GM23338 (cell line): Measurements from ENCODE around the gene C15orf62. TPM values are rescaled to one million over a fixed set of nuclear protein-coding genes. Genes with fewer than 3 reads are reported as not detected.
A peak's percentile ranks its signal among the peaks of the same experiment; 100 is the strongest.

Experiments used
- ATAC-seq: fragments of 200-7000 bp; cut with Tn5 transposase; 3 replicates; pipeline ENCODE4 v1.9.1; 2020
- DNase-seq: peaks from one replicate; pipeline ENCODE4 v3.0.0-alpha.2; 2015; ENCODE audit warnings: low spot score
- H2AFZ ChIP-seq: fragments of 200-600 bp; sonication (generic); 2 replicates; pipeline ENCODE4 v1.8.0; 2016; ENCODE audit warnings: antibody characterized with exemption, mild to moderate bottlenecking, moderate library complexity
- H3F3A ChIP-seq: fragments of 200-600 bp; sonication (generic); replicated peaks from 2 replicates; pipeline ENCODE4 v1.8.0; 2017; ENCODE audit warnings: antibody characterized with exemption, mixed run types, low read depth
- H3K27ac ChIP-seq: fragments of 200-600 bp; sonication (generic); 2 replicates; pipeline ENCODE4 v1.6.1; 2016; ENCODE audit warnings: low read depth
- H3K27me3 ChIP-seq: fragments of 200-600 bp; sonication (generic); 2 replicates; pipeline ENCODE4 v1.8.0; 2016; ENCODE audit warnings: mild to moderate bottlenecking, mixed run types, moderate library complexity; ENCODE audit not compliant: insufficient read depth
- H3K36me3 ChIP-seq: fragments of 200-600 bp; sonication (generic); 2 replicates; pipeline ENCODE4 v1.8.0; 2016; ENCODE audit warnings: mild to moderate bottlenecking; ENCODE audit not compliant: insufficient read depth
- H3K4me1 ChIP-seq: fragments of 200-600 bp; sonication (generic); 2 replicates; pipeline ENCODE4 v1.8.0; 2016; ENCODE audit warnings: mild to moderate bottlenecking, moderate library complexity; ENCODE audit not compliant: insufficient read depth
- H3K4me2 ChIP-seq: fragments of 200-600 bp; sonication (generic); 2 replicates; pipeline ENCODE4 v1.7.1; 2017; ENCODE audit warnings: mixed run types
- H3K4me3 ChIP-seq: fragments of 200-600 bp; sonication (generic); 2 replicates; pipeline ENCODE4 v1.6.1; 2016; ENCODE audit warnings: mixed run types
- H3K79me2 ChIP-seq: fragments of 200-600 bp; sonication (generic); replicated peaks from 2 replicates; pipeline ENCODE4 v1.8.0; 2017; ENCODE audit warnings: mild to moderate bottlenecking; ENCODE audit not compliant: insufficient read depth
- H3K9me2 ChIP-seq: fragments of 200-600 bp; sonication (generic); 2 replicates; pipeline ENCODE4 v1.8.0; 2017; ENCODE audit not compliant: insufficient read depth
- H4K20me1 ChIP-seq: fragments of 200-600 bp; sonication (generic); replicated peaks from 2 replicates; pipeline ENCODE4 v1.8.0; 2017; ENCODE audit warnings: mild to moderate bottlenecking; ENCODE audit not compliant: insufficient read depth
- H3K27ac Mint-ChIP-seq: 2 replicates; pipeline ENCODE4 v1.8.0; 2020; ENCODE audit warnings: inconsistent platforms, mild to moderate bottlenecking, moderate library complexity, mixed read lengths
- H3K27me3 Mint-ChIP-seq: 3 replicates; pipeline ENCODE4 v1.8.0; 2022; ENCODE audit warnings: low read depth, mild to moderate bottlenecking, moderate library complexity, mixed read lengths, inconsistent platforms; ENCODE audit not compliant: insufficient read depth, poor library complexity
- H3K36me3 Mint-ChIP-seq: 3 replicates; pipeline ENCODE4 v1.8.0; 2021; ENCODE audit warnings: low read depth, mild to moderate bottlenecking, inconsistent platforms, moderate library complexity, mixed read lengths
- H3K4me1 Mint-ChIP-seq: 3 replicates; pipeline ENCODE4 v1.8.0; 2020; ENCODE audit warnings: mild to moderate bottlenecking, inconsistent platforms, mixed read lengths
- H3K4me3 Mint-ChIP-seq: 3 replicates; pipeline ENCODE4 v1.8.0; 2021; ENCODE audit warnings: moderate library complexity, mild to moderate bottlenecking, inconsistent platforms, mixed read lengths
- H3K9me3 Mint-ChIP-seq: 3 replicates; pipeline ENCODE4 v1.8.0; 2020; ENCODE audit warnings: moderate library complexity, mild to moderate bottlenecking, inconsistent platforms, mixed read lengths
- CREB1 ChIP-seq: fragments of 250-450 bp; sonication (Bioruptor Pico); IDR thresholded peaks from 2 replicates; pipeline ENCODE4 v1.5.0; 2020; ENCODE audit warnings: low read depth, mild to moderate bottlenecking, moderate library complexity
- EZH2 ChIP-seq: fragments of 200-600 bp; sonication (generic); IDR thresholded peaks from one replicate; pipeline ENCODE4 v1.8.0; 2017; ENCODE audit warnings: antibody characterized with exemption, mild to moderate bottlenecking, low read depth; ENCODE audit not compliant: unreplicated experiment
- EZH2phosphoT487 ChIP-seq: fragments of 200-600 bp; sonication (generic); IDR thresholded peaks from one replicate; pipeline ENCODE4 v1.8.1; 2018; ENCODE audit warnings: antibody characterized with exemption; ENCODE audit not compliant: unreplicated experiment
- JUNB ChIP-seq: IDR thresholded peaks from one replicate; pipeline ENCODE4 v1.6.1; 2016; ENCODE audit warnings: antibody characterized with exemption; ENCODE audit not compliant: unreplicated experiment
- NANOG ChIP-seq: IDR thresholded peaks from 2 replicates; pipeline ENCODE4 v1.6.1; 2016; ENCODE audit warnings: antibody characterized with exemption, borderline replicate concordance
- POLR2AphosphoS5 ChIP-seq: IDR thresholded peaks from 2 replicates; pipeline ENCODE4 v1.6.1; 2016; ENCODE audit warnings: antibody characterized with exemption, low read depth
- STAT1 ChIP-seq: IDR thresholded peaks from one replicate; pipeline ENCODE4 v1.6.1; 2016; ENCODE audit warnings: antibody characterized with exemption; ENCODE audit not compliant: unreplicated experiment
- ZNF114 ChIP-seq: fragments of 250-450 bp; sonication (Bioruptor Pico); IDR thresholded peaks from 2 replicates; pipeline ENCODE4 v1.5.0; 2020; ENCODE audit warnings: mild to moderate bottlenecking, moderate library complexity
- ZNF331 ChIP-seq: fragments of 250-450 bp; sonication (Bioruptor Pico); IDR thresholded peaks from 2 replicates; pipeline ENCODE4 v1.5.0; 2020; ENCODE audit warnings: low read depth, mild to moderate bottlenecking, moderate library complexity
- polyA plus RNA-seq: library from polyadenylated mRNA; unstranded; fragments of >200 nt; fragmentation: Nextera tagmentation; extraction: Ambion mirVana; gene quantifications from 2 replicates; pipeline ENCODE4 v1.2.1, GENCODE V29; 2016
- total RNA-seq: library from RNA; depleted of rRNA; stranded (reverse); fragments of >200 nt; shearing (Covaris generic); gene quantifications from 2 replicates; pipeline ENCODE4 v1.2.3, GENCODE V29; 2014
- TF ChIP-seq, protein P1 (sequence below): IDR thresholded peaks from one replicate; pipeline ENCODE4 v1.6.1; 2018; ENCODE audit warnings: antibody characterized with exemption; ENCODE audit not compliant: unreplicated experiment
- TF ChIP-seq, protein P2 (sequence below): fragments of 250-450 bp; sonication (Bioruptor Pico); IDR thresholded peaks from 2 replicates; pipeline ENCODE4 v1.5.0; 2020; ENCODE audit warnings: mild to moderate bottlenecking, moderate library complexity
- TF ChIP-seq, protein P3 (sequence below), 2 experiments: fragments of 200-600 bp in 1 of 2; sonication (generic) in 1 of 2; conservative IDR thresholded peaks; 2 replicates each; pipeline versions ENCODE4 v1.5.1 to v1.6.1; 2016 to 2017; ENCODE audit warnings: antibody characterized with exemption in 2 of 2, low read depth in 2 of 2, mild to moderate bottlenecking in 2 of 2, moderate library complexity in 1 of 2
- TF ChIP-seq, protein P4 (sequence below): IDR thresholded peaks from 2 replicates; pipeline ENCODE4 v1.6.1; 2016; ENCODE audit warnings: antibody characterized with exemption

The C15orf62 gene
- total and polyA plus RNA-seq, 2 experiments from 2014 or later = 0.16 to 0.80 TPM

DNA sequence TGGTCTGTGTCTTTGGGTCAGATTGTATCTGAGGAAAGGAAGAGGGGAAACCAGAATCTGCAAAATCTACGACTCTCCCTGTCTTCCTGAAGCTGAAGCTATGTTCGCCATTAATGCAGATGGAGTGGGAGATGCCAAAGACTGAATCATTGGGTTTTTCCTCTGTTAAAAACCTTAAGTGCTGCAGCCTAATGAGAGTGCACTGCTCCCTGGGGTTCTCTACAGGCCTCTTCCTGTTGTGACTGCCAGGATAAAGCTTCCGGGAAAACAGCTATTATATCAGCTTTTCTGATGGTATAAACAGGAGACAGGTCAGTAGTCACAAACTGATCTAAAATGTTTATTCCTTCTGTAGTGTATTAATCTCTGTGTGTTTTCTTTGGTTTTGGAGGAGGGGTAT, 38.7 kb upstream of the C15orf62 start:
- TF ChIP-seq NANOG = no peak
- TF ChIP-seq, protein P1, sequence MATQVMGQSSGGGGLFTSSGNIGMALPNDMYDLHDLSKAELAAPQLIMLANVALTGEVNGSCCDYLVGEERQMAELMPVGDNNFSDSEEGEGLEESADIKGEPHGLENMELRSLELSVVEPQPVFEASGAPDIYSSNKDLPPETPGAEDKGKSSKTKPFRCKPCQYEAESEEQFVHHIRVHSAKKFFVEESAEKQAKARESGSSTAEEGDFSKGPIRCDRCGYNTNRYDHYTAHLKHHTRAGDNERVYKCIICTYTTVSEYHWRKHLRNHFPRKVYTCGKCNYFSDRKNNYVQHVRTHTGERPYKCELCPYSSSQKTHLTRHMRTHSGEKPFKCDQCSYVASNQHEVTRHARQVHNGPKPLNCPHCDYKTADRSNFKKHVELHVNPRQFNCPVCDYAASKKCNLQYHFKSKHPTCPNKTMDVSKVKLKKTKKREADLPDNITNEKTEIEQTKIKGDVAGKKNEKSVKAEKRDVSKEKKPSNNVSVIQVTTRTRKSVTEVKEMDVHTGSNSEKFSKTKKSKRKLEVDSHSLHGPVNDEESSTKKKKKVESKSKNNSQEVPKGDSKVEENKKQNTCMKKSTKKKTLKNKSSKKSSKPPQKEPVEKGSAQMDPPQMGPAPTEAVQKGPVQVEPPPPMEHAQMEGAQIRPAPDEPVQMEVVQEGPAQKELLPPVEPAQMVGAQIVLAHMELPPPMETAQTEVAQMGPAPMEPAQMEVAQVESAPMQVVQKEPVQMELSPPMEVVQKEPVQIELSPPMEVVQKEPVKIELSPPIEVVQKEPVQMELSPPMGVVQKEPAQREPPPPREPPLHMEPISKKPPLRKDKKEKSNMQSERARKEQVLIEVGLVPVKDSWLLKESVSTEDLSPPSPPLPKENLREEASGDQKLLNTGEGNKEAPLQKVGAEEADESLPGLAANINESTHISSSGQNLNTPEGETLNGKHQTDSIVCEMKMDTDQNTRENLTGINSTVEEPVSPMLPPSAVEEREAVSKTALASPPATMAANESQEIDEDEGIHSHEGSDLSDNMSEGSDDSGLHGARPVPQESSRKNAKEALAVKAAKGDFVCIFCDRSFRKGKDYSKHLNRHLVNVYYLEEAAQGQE = no peak
- no peak for TF ChIP-seq ZNF331
- TF ChIP-seq, protein P2, sequence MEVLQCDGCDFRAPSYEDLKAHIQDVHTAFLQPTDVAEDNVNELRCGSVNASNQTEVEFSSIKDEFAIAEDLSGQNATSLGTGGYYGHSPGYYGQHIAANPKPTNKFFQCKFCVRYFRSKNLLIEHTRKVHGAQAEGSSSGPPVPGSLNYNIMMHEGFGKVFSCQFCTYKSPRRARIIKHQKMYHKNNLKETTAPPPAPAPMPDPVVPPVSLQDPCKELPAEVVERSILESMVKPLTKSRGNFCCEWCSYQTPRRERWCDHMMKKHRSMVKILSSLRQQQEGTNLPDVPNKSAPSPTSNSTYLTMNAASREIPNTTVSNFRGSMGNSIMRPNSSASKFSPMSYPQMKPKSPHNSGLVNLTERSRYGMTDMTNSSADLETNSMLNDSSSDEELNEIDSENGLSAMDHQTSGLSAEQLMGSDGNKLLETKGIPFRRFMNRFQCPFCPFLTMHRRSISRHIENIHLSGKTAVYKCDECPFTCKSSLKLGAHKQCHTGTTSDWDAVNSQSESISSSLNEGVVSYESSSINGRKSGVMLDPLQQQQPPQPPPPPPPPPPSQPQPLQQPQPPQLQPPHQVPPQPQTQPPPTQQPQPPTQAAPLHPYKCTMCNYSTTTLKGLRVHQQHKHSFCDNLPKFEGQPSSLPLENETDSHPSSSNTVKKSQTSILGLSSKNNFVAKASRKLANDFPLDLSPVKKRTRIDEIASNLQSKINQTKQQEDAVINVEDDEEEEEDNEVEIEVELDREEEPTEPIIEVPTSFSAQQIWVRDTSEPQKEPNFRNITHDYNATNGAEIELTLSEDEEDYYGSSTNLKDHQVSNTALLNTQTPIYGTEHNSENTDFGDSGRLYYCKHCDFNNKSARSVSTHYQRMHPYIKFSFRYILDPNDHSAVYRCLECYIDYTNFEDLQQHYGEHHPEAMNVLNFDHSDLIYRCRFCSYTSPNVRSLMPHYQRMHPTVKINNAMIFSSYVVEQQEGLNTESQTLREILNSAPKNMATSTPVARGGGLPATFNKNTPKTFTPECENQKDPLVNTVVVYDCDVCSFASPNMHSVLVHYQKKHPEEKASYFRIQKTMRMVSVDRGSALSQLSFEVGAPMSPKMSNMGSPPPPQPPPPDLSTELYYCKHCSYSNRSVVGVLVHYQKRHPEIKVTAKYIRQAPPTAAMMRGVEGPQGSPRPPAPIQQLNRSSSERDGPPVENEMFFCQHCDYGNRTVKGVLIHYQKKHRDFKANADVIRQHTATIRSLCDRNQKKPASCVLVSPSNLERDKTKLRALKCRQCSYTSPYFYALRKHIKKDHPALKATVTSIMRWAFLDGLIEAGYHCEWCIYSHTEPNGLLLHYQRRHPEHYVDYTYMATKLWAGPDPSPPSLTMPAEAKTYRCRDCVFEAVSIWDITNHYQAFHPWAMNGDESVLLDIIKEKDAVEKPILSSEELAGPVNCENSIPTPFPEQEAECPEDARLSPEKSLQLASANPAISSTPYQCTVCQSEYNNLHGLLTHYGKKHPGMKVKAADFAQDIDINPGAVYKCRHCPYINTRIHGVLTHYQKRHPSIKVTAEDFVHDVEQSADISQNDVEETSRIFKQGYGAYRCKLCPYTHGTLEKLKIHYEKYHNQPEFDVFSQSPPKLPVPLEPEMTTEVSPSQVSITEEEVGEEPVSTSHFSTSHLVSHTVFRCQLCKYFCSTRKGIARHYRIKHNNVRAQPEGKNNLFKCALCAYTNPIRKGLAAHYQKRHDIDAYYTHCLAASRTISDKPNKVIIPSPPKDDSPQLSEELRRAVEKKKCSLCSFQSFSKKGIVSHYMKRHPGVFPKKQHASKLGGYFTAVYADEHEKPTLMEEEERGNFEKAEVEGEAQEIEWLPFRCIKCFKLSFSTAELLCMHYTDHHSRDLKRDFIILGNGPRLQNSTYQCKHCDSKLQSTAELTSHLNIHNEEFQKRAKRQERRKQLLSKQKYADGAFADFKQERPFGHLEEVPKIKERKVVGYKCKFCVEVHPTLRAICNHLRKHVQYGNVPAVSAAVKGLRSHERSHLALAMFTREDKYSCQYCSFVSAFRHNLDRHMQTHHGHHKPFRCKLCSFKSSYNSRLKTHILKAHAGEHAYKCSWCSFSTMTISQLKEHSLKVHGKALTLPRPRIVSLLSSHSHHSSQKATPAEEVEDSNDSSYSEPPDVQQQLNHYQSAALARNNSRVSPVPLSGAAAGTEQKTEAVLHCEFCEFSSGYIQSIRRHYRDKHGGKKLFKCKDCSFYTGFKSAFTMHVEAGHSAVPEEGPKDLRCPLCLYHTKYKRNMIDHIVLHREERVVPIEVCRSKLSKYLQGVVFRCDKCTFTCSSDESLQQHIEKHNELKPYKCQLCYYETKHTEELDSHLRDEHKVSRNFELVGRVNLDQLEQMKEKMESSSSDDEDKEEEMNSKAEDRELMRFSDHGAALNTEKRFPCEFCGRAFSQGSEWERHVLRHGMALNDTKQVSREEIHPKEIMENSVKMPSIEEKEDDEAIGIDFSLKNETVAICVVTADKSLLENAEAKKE = no peak
- TF ChIP-seq, protein P3, sequence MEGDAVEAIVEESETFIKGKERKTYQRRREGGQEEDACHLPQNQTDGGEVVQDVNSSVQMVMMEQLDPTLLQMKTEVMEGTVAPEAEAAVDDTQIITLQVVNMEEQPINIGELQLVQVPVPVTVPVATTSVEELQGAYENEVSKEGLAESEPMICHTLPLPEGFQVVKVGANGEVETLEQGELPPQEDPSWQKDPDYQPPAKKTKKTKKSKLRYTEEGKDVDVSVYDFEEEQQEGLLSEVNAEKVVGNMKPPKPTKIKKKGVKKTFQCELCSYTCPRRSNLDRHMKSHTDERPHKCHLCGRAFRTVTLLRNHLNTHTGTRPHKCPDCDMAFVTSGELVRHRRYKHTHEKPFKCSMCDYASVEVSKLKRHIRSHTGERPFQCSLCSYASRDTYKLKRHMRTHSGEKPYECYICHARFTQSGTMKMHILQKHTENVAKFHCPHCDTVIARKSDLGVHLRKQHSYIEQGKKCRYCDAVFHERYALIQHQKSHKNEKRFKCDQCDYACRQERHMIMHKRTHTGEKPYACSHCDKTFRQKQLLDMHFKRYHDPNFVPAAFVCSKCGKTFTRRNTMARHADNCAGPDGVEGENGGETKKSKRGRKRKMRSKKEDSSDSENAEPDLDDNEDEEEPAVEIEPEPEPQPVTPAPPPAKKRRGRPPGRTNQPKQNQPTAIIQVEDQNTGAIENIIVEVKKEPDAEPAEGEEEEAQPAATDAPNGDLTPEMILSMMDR (conservative IDR thresholded peaks at IDR 0.05; ENCODE audit: low read depth in 2 of 2) = no peak
- no peak for TF ChIP-seq CREB1 (CRISPR knock-in tag)
- no peak for TF ChIP-seq EZH2phosphoT487
- TF ChIP-seq POLR2AphosphoS5 = no peak
- TF ChIP-seq, protein P4, sequence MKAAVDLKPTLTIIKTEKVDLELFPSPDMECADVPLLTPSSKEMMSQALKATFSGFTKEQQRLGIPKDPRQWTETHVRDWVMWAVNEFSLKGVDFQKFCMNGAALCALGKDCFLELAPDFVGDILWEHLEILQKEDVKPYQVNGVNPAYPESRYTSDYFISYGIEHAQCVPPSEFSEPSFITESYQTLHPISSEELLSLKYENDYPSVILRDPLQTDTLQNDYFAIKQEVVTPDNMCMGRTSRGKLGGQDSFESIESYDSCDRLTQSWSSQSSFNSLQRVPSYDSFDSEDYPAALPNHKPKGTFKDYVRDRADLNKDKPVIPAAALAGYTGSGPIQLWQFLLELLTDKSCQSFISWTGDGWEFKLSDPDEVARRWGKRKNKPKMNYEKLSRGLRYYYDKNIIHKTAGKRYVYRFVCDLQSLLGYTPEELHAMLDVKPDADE = no peak
- TF ChIP-seq JUNB = no peak
- no peak for TF ChIP-seq STAT1
- TF ChIP-seq ZNF114 (CRISPR knock-in tag) = no peak
- TF ChIP-seq EZH2 = no peak
- DNase-seq (no peak), ATAC-seq (no peak)
- Histone ChIP-seq H3K9me2 (no peaks in the 10 kb centered on the region), H3K4me2 (no peak overlapping the region), H3F3A (no peaks in the 10 kb centered on the region), H3K36me3 (peaks cover 33% of the 10 kb centered on the region), H3K27me3 (no peaks in the 10 kb centered on the region), H3K27ac (0 out of 2 replicates have a peak overlapping the region, but pooled peaks have one; percentile 37), H3K79me2 (no peaks in the 10 kb centered on the region), H3K4me1 (no peaks in the 10 kb centered on the region), H4K20me1 (peaks cover 5% of the 10 kb centered on the region), H3K4me3 (no peak overlapping the region), H2AFZ (no peak overlapping the region)
- Mint-ChIP-seq H3K9me3 (no peaks in the 10 kb centered on the region), H3K27ac (peak overlapping the region; percentile 87), H3K36me3 (peaks cover 68% of the 10 kb centered on the region), H3K27me3 (no peaks in the 10 kb centered on the region), H3K4me1 (peaks cover 11% of the 10 kb centered on the region; the same call in 2 of the 3 replicates), H3K4me3 (no peak overlapping the region; the same call in 2 of the 3 replicates)
